Measurements from ENCODE around the gene CD19.

DNA sequence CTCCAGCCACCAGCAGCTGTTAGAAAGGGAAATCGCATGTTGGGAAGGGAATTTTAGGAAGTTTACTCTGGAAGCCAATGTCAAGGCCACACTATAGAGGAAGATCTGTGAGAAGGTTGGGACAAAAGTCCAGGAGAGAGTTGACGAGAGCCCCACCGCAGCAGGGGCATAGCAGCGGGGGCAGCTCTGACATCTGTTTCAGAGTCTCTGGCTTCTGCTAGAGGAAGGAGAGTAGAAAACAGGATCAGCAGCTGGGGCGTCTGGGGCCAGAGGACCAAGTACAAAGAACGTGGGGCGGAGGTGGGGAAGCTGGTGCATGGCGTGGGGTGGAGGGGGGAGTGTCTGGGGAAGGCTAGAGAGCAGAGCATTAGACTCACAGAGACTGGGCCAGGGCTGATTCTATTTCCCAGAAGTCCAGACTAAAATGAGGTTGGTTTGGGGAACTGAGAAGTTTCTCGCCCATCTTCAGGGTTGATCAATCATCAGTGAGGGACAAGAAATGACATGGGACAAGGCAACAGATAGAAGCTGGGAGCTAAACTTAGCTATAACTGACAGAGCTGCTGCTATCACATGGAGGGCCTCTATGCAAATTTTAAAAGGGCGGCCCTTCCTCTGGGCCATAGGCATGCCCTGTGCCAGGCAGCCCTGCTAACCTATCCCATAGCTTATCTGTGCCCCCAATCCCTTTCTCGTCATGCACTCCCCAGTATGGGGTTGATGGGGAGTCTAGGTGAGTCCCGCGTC, 7.9 kb upstream of the CD19 start:
- no peak for TF ChIP-seq POLR2A (IDR thresholded peaks at IDR 0.05)
- TF ChIP-seq, protein P1, sequence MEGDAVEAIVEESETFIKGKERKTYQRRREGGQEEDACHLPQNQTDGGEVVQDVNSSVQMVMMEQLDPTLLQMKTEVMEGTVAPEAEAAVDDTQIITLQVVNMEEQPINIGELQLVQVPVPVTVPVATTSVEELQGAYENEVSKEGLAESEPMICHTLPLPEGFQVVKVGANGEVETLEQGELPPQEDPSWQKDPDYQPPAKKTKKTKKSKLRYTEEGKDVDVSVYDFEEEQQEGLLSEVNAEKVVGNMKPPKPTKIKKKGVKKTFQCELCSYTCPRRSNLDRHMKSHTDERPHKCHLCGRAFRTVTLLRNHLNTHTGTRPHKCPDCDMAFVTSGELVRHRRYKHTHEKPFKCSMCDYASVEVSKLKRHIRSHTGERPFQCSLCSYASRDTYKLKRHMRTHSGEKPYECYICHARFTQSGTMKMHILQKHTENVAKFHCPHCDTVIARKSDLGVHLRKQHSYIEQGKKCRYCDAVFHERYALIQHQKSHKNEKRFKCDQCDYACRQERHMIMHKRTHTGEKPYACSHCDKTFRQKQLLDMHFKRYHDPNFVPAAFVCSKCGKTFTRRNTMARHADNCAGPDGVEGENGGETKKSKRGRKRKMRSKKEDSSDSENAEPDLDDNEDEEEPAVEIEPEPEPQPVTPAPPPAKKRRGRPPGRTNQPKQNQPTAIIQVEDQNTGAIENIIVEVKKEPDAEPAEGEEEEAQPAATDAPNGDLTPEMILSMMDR (IDR thresholded peaks at IDR 0.05), result no peak

Data from adrenal gland (tissue), 5 donors.